ENCODE data around the gene RNF17.

The RNF17 gene

DNA sequence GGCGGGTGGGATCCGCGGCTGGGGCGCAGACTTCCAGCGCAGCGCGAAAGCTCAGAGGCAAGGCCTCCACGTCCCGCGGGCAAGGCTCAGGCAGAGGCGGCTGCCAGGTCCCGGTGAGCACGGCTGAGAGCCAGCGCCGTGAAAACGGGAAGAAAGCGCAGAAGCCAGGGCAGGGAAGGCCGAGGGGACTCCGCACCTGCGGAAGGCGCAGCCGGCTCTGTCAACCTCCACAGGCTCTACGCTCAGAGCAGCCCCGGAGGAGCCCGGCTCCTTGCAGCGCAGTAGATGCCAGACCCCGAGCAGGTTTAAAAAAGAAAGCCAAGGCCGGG, 131.0 kb downstream of the RNF17 start:
- DNase-seq (ENCODE audit: low read depth in 2 of 2) = no peak

DNA sequence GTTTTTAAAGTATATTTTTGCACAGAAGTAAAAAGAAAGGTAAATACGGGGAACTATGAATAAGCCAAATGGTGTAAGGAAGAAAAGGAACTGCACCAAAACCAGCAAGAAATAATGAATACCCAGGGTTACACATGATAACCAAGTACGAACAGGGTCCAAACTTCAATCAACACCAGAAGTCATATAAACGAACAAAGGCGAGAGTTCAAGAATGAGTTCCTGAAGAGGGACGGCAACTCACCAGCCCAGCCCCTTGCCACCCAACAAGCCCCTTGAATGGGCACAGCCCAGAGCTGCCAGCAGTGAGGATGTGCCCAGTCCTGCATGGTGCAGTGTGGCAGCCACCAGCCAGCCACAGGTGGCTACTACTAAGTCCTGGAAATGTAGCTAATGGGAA, 132.1 kb downstream of the RNF17 start:
- DNase-seq (ENCODE audit: low read depth in 2 of 2) = no peak

DNA sequence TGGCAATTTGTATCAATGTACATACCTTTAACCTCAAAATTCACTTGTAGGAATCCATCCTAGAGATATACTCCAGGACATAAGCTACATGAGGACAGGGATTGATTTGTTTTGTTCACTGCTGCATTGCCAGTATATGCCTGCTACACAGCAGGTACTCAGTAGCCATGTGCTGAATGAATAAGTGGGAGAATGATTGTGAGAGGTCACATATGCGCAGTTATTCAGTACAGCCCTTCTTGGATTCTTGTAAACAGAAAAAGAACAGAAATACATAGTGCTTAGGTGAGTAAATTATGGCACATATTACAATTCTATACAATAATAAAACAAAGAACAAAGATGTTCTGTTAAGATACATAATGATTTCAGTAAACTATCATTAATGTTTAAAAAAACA, 133.3 kb downstream of the RNF17 start:
- DNase-seq (ENCODE audit: low read depth in 2 of 2) = no peak

- DNase-seq (ENCODE audit: low read depth in 2 of 2) = no peak
Observed at GRCh38 chr13:24899601-24900000, 135.6 kb downstream of the RNF17 start.

- DNase-seq (ENCODE audit: low read depth in 2 of 2) = no peak
Observed at GRCh38 chr13:24900507-24900906, 136.5 kb downstream of the RNF17 start.

- no peak for DNase-seq (ENCODE audit: low read depth in 2 of 2)
Observed at GRCh38 chr13:24905242-24905641, 141.3 kb downstream of the RNF17 start.

DNA sequence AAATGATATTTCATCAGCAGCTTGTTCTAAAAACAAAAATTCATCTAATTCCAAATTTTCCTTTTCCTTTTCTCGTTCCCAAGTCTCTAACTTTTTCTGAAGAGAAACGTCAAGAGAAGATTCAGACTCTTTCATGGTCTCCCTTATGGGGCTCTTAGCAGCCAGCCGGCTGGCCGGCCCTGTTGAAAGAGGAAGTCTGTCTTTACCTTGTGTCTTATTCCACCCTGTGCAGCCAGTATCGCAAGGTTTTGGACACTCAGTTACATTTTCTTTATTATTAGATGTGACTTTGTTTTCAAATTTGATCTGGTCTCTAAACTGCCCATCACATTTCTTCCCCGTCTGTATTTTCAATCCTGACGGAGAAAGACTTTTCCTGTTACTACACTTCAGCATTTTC, 142.3 kb downstream of the RNF17 start:
- DNase-seq (ENCODE audit: low read depth in 2 of 2) = no peak

DNA sequence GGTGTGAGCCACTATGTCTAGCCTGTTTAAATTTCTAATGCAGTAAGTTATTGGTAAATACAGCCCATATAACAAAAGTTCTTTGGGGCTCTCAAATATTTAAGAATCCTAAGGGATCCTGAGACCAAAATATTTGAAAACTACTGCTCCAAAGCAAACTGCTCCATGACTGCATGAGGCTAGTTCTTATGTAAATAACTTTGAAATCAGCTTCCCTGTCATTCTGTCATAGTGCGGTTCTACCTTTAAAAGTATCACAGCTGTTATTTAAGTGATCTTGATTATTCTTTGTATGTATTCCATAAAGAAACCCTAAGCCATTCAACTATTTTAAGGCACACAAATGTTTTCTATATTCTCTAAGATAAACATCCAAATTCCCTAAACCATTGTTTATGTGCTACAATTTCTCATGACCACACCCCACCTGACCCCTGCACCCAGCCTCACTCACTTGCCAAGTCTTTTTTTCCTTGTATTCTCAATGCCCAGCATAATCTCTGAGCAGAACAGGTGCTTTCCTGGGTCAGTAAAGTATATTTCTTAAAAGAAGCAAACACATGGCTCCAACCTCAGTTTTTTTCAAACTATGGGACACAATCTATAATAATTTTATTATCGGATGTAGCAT, 146.6 kb downstream of the RNF17 start:
- no peak for DNase-seq (ENCODE audit: low read depth in 2 of 2)

GRCh38 chr13:24911133-24911908, 147.4 kb downstream of the RNF17 start:
- no peak for DNase-seq (ENCODE audit: low read depth in 2 of 2)

DNA sequence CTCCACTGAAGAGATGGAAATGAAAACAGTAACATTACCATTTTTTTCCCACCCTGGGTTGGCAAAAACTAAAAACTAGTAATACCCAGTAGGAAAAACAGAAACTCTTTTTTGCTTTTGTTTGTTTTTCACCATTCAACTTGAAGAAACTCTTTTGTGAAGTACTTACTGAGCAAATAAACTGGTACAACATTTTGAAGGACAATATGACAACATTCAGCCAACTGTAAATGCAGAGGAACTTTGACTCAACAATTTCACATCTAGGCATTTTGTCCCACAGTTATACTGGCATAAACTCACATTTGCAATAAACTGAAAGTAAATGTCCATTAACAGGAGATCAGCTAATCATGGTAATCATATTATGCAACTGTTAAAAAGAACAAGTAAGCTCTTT, 152.5 kb downstream of the RNF17 start:
- no peak for DNase-seq (ENCODE audit: low read depth in 2 of 2)

DNA sequence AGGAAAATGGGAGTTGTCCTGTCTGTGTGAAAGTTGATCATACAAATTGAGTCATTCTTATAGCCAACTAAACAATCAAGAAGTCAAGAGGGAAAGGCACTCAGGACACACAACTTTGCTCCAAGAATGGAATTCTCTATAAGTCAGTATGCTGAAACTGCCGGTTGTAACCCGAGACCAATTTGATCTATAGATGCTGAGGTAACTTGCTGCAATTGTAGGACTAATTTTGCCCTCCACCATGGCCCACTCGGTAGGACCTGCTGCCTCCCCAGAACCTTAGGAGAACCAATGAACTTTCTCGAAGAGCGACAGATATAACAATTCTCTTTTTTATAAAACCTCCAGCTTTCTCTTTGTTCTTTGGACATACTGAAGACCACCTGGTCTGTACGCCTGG, 157.0 kb downstream of the RNF17 start:
- DNase-seq (ENCODE audit: low read depth in 2 of 2) = no peak

DNA sequence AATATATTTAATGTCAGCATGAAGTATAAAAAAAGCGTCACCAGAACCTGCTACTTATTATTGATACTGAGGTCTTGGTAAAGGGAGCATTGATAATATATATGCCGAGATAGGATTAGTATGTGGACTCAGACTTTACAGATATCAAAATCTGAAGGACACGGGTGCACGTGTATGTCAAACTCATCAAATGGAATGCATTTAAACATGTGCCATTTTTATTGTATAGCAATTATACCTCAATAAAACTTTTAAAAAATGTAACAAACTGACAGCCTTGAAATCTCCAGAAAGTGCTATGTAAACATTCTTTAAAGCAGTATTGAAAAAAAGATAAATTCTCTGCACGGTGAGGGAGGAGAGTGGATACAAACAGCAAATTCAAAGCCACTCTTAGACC, 157.9 kb downstream of the RNF17 start:
- no peak for DNase-seq (ENCODE audit: low read depth in 2 of 2)

GRCh38 chr13:24922387-24922744, 158.4 kb downstream of the RNF17 start:
- DNase-seq (ENCODE audit: low read depth in 2 of 2) = no peak

DNA sequence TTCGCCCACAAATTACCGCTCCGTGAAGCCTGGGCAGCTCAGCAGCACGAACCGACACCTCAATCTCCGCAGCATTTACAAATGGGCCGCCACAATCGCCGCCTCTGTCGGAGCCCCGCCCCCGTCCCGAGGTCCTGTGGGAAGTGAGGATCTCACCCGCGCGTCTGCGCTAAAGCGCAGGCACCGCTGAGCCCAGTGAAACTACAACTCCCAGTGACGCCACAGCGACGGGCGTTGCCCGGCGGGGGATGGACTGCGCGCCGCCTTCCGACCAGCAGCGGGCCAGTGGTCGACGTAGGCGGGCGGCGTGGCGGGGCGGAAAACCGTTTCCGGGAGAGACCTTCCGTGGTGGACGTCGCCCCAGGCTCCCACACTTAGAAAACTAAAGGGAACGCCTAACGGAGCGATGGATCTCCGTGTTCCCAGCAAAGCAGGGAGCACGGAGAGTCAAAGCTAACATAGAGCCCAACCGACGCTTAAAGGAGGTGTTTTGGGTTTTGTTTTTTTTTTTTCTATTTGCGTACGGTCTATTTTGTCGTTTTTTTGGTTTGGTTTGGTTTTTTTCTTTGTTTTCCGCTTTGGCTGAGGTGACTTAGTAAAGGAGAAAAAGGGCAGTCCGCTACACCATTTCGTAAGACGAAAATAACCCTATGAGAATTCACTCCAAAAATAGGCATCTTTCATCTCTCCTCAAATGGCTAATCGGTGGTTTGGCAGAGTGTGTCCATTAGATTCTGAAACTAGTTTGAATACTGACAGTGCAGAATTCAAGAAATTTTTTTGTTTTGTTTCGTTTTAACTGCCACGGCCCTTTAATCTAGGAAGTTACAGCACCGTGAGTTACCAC, 159.0 kb downstream of the RNF17 start:
- peak; percentile 88 to 93 for DNase-seq (ENCODE audit: low read depth in 2 of 2)

- DNase-seq (ENCODE audit: low read depth in 2 of 2) = no peak
Observed at GRCh38 chr13:24925318-24926231, 161.6 kb downstream of the RNF17 start.

DNA sequence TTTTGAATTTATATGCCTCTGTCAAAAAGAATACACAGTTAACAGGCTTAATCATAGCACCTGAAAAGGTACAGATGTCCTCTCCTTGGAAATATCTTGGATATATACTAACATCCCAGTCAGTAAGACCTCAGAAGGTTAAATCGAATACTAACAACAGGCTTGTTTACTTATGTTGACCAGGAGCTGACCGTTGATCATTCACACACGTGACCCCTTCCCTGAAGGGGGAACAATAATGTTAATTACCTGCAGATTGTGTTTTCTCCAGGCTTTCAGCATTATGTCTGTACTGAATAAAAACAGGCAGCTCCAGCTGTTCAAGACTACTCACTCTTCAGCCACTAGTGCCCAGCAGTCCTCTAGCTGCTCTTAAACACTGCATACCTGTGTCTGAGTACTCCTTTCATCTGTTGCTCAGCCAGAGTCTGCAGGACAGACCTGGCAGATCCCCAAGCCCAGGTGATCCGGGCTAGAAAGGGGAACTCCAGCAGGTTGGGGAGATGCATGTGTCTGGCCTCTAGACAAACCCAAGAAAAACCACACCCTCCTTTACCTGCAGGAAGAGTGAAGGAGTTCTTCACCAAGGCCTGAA, 163.9 kb downstream of the RNF17 start:
- no peak for DNase-seq (ENCODE audit: low read depth in 2 of 2)

DNA sequence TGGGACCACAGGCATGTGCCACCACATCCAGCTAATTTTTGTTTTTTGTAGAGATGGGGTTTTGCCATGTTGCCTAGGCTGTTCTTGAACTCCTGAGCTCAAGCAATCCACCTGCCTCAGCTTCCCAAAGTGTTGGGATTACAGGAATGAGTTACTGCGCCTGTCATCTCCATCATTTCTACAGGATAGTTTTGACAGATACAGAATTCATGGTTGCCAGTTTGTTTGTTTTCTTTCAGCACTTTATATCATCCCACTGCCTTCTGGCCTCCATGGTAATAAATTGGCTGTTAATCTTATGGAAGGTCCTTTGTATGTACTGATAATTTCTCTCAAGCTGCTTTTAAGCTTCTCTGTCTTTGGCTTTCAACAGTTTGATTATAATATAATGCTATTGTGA, 165.2 kb downstream of the RNF17 start:
- DNase-seq (ENCODE audit: low read depth in 2 of 2) = no peak
